Measurements from ENCODE around the gene UNG. TPM values are rescaled to one million over a fixed set of nuclear protein-coding genes. Genes with fewer than 3 reads are reported as not detected.
"Not testable (repeated sequence)": the region's sequence is repeated elsewhere in the genome, so short reads cannot be mapped to it uniquely, and the experiment has no call there.

UNG gene
- total and polyA plus RNA-seq, 5 donors from 2014 or later: 8.9 to 42.2 (median 33.0) TPM

DNA sequence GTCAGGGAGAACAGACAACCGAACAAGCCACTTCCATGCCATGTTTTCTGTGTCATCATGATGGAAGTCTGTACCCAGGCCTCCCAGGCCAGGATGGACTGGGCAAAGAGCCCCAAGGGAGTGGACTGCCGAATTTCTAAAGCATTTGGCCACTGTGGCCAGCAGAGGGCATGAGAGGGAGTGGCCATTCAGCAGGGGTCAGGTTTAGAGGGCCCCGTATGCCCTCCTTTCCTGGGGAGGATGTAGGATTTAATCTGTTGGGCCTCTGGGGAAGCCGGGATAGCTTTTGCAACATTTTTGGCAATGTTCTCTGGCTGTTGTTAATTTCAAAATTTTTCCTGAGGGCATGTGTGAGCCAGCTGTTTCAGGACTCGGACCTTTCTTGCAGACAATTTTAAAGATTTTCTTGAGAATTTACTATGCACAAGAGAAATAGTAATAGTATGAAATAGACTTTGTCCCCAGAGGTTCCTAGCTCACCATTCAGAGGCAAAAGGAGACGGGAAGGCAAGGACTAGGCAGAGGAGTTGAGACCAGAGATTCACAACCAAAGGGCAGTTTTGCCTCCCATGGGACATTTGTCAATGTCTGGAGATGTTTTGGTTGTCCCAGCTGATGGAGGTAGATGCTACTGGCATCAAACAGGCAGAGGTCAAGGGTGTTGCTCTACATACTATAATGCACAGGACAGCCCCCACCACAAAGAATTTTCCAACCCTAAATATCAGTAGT, 37.0 kb downstream of the UNG start:
- no peaks in the 10 kb centered on the region for H3K27me3 ChIP-seq (ENCODE audit: control insufficient read depth, insufficient read depth, low read length)
- H3K9me3 Mint-ChIP-seq: peaks cover 0 to 6% (median 0%) of the 10 kb centered on the region in 7 donors
- no peak for ATAC-seq (ENCODE audit: low read depth in 2 of 2)
- no peaks in the 10 kb centered on the region for H3K4me1 ChIP-seq (ENCODE audit: control insufficient read depth, insufficient read depth, low read length, poor library complexity, severe bottlenecking)
- peaks cover 9% of the 10 kb centered on the region for H3K27me3 Mint-ChIP-seq
- H3K27ac Mint-ChIP-seq: no peak overlapping the region
- no peak overlapping the region for H3K4me3 Mint-ChIP-seq
- DNase-seq: no peak
- no peaks in the 10 kb centered on the region for H3K4me1 Mint-ChIP-seq
- no peak overlapping the region for H3K4me3 ChIP-seq (ENCODE audit: low read depth, low read length)
- H3K36me3 Mint-ChIP-seq: peaks cover 3% of the 10 kb centered on the region
- H3K27ac ChIP-seq (ENCODE audit: insufficient read depth, low read length, poor library complexity, severe bottlenecking): no peak overlapping the region
- H3K36me3 ChIP-seq (ENCODE audit: control insufficient read depth, insufficient read depth, low read length): no peaks in the 10 kb centered on the region
- H3K9me3 ChIP-seq (ENCODE audit: control insufficient read depth in 2 of 2, low read length in 2 of 2): peaks cover 0 to 3% of the 10 kb centered on the region in 2 experiments

- H3K9me3 ChIP-seq (ENCODE audit: control insufficient read depth in 2 of 2, low read length in 2 of 2): peaks cover 0 to 3% of the 10 kb centered on the region in 2 experiments
- H3K4me1 Mint-ChIP-seq: no peaks in the 10 kb centered on the region
- no peak for DNase-seq
- no peaks in the 10 kb centered on the region for H3K36me3 Mint-ChIP-seq
- H3K27ac Mint-ChIP-seq: no peak overlapping the region
- no peak overlapping the region for H3K4me3 ChIP-seq (ENCODE audit: low read depth, low read length)
- H3K27me3 ChIP-seq (ENCODE audit: control insufficient read depth, insufficient read depth, low read length): no peaks in the 10 kb centered on the region
- H3K27ac ChIP-seq (ENCODE audit: insufficient read depth, low read length, poor library complexity, severe bottlenecking): no peak overlapping the region
- no peak overlapping the region for H3K4me3 Mint-ChIP-seq
- peaks cover 4% of the 10 kb centered on the region for H3K27me3 Mint-ChIP-seq
- no peak for ATAC-seq (ENCODE audit: low read depth in 2 of 2)
- H3K4me1 ChIP-seq (ENCODE audit: control insufficient read depth, insufficient read depth, low read length, poor library complexity, severe bottlenecking): no peaks in the 10 kb centered on the region
- peaks cover 0 to 6% (median 0%) of the 10 kb centered on the region in 7 donors for H3K9me3 Mint-ChIP-seq
- H3K36me3 ChIP-seq (ENCODE audit: control insufficient read depth, insufficient read depth, low read length): no peaks in the 10 kb centered on the region
Measured at GRCh38 chr12:109137055-109137454, 39.7 kb downstream of the UNG start.

GRCh38 chr12:109139360-109139759, 42.0 kb downstream of the UNG start:
- DNase-seq: no peak
- Mint-ChIP-seq H3K36me3 (no peaks in the 10 kb centered on the region), H3K4me3 (no peak overlapping the region), H3K27ac (no peak overlapping the region), H3K27me3 (peaks cover 4% of the 10 kb centered on the region), H3K4me1 (peaks cover 0 to 5% (median 4%) of the 10 kb centered on the region in 4 donors), H3K9me3 (peaks cover 0 to 6% (median 0%) of the 10 kb centered on the region in 7 donors)
- no peak overlapping the region for H3K27ac ChIP-seq (ENCODE audit: insufficient read depth, low read length, poor library complexity, severe bottlenecking)
- no peak overlapping the region for H3K4me3 ChIP-seq (ENCODE audit: low read depth, low read length)
- H3K27me3 ChIP-seq (ENCODE audit: control insufficient read depth, insufficient read depth, low read length): no peaks in the 10 kb centered on the region
- no peaks in the 10 kb centered on the region for H3K36me3 ChIP-seq (ENCODE audit: control insufficient read depth, insufficient read depth, low read length)
- ATAC-seq (ENCODE audit: low read depth in 2 of 2): no peak
- peaks cover 0 to 3% of the 10 kb centered on the region in 2 experiments for H3K9me3 ChIP-seq (ENCODE audit: control insufficient read depth in 2 of 2, low read length in 2 of 2)
- H3K4me1 ChIP-seq (ENCODE audit: control insufficient read depth, insufficient read depth, low read length, poor library complexity, severe bottlenecking): no peaks in the 10 kb centered on the region

DNA sequence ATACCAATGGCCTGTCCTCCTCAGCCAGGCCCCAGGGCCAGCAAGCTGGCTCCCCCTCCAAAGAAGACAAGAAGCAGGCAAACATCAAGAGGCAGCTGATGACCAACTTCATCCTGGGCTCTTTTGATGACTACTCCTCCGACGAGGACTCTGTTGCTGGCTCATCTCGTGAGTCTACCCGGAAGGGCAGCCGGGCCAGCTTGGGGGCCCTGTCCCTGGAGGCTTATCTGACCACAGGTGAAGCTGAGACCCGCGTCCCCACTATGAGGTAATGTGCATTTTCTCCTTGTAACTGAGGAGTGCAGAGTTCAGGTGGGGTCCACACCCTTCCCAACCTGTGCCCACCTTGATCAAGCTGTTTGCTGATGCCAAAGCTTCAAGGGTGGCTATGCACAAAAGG, 42.4 kb downstream of the UNG start:
- Histone ChIP-seq H3K27me3 (ENCODE audit: control insufficient read depth, insufficient read depth, low read length) (no peaks in the 10 kb centered on the region), H3K9me3 (ENCODE audit: control insufficient read depth in 2 of 2, low read length in 2 of 2) (peaks cover 0 to 3% of the 10 kb centered on the region in 2 experiments), H3K36me3 (ENCODE audit: control insufficient read depth, insufficient read depth, low read length) (no peaks in the 10 kb centered on the region), H3K27ac (ENCODE audit: insufficient read depth, low read length, poor library complexity, severe bottlenecking) (no peak overlapping the region), H3K4me1 (ENCODE audit: control insufficient read depth, insufficient read depth, low read length, poor library complexity, severe bottlenecking) (no peaks in the 10 kb centered on the region), H3K4me3 (ENCODE audit: low read depth, low read length) (no peak overlapping the region)
- ATAC-seq (ENCODE audit: low read depth in 2 of 2) (no peak), DNase-seq (no peak)
- Mint-ChIP-seq H3K27me3 (peaks cover 4% of the 10 kb centered on the region), H3K9me3 (peaks cover 0 to 6% (median 0%) of the 10 kb centered on the region in 7 donors), H3K27ac (no peak overlapping the region), H3K4me1 (peaks cover 0 to 5% (median 4%) of the 10 kb centered on the region in 4 donors), H3K4me3 (no peak overlapping the region), H3K36me3 (no peaks in the 10 kb centered on the region)

DNA sequence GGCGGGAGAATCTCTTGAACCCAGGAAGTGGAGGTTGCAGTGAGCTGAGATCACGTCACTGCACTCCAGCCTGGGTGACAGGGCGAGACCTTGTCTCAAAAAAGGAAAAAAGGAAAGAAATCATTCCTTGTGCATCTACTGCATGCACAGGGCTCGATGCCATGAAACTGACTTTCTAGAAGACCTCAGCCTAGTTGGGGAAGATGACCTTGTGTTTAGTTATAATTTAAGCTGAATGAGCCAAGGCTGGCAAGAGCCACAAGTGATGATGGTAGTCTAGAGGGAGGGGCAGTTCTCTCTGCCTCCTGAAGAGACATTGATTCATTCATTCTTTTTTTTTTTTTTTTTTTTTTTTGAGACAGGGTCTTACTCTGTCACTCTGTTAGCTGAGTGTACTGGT, 43.2 kb downstream of the UNG start:
- DNase-seq (no peak), ATAC-seq (ENCODE audit: low read depth in 2 of 2) (no peak)
- H3K4me1 ChIP-seq (ENCODE audit: control insufficient read depth, insufficient read depth, low read length, poor library complexity, severe bottlenecking): no peaks in the 10 kb centered on the region
- peaks cover 0 to 6% (median 0%) of the 10 kb centered on the region in 7 donors for H3K9me3 Mint-ChIP-seq
- peaks cover 0 to 3% of the 10 kb centered on the region in 2 experiments for H3K9me3 ChIP-seq (ENCODE audit: control insufficient read depth in 2 of 2, low read length in 2 of 2)
- H3K4me3 ChIP-seq (ENCODE audit: low read depth, low read length): no peak overlapping the region
- peaks cover 4% of the 10 kb centered on the region for H3K27me3 Mint-ChIP-seq
- H3K27me3 ChIP-seq (ENCODE audit: control insufficient read depth, insufficient read depth, low read length): no peaks in the 10 kb centered on the region
- no peak overlapping the region for H3K27ac Mint-ChIP-seq
- H3K36me3 ChIP-seq (ENCODE audit: control insufficient read depth, insufficient read depth, low read length): no peaks in the 10 kb centered on the region
- H3K4me1 Mint-ChIP-seq: peaks cover 0 to 5% (median 4%) of the 10 kb centered on the region in 4 donors
- no peak overlapping the region for H3K27ac ChIP-seq (ENCODE audit: insufficient read depth, low read length, poor library complexity, severe bottlenecking)
- H3K36me3 Mint-ChIP-seq: no peaks in the 10 kb centered on the region
- no peak overlapping the region for H3K4me3 Mint-ChIP-seq

DNA sequence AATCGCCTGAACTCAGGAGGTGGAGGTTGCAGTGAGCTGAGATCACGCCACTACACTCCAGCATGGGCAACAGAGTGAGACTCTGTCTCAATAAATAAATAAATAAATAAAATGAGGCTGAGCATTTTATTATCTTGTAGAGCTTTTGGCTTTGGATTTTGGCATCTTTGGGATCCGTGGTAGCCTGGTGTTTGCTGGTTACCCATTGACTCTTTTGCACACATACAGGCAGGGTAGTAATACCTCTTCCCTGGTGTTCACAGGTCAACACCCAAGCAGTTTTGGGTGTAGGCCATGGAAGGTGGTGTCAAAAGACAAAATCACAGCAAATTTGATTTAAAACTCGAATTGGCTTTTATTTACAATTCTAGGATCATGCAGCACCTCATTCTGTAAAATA, 46.8 kb downstream of the UNG start:
- Mint-ChIP-seq H3K4me3 (no peak overlapping the region), H3K9me3 (no peaks in the 10 kb centered on the region), H3K27me3 (peaks cover 8% of the 10 kb centered on the region), H3K4me1 (peaks cover 0 to 5% (median 4%) of the 10 kb centered on the region in 4 donors), H3K36me3 (no peaks in the 10 kb centered on the region), H3K27ac (no peak overlapping the region)
- Histone ChIP-seq H3K27ac (ENCODE audit: insufficient read depth, low read length, poor library complexity, severe bottlenecking) (no peak overlapping the region), H3K9me3 (ENCODE audit: control insufficient read depth in 2 of 2, low read length in 2 of 2) (no peaks in the 10 kb centered on the region), H3K36me3 (ENCODE audit: control insufficient read depth, insufficient read depth, low read length) (no peaks in the 10 kb centered on the region), H3K27me3 (ENCODE audit: control insufficient read depth, insufficient read depth, low read length) (no peaks in the 10 kb centered on the region), H3K4me3 (ENCODE audit: low read depth, low read length) (no peak overlapping the region), H3K4me1 (ENCODE audit: control insufficient read depth, insufficient read depth, low read length, poor library complexity, severe bottlenecking) (no peaks in the 10 kb centered on the region)
- DNase-seq (no peak), ATAC-seq (ENCODE audit: low read depth in 2 of 2) (no peak)

- H3K27me3 Mint-ChIP-seq: peaks cover 13% of the 10 kb centered on the region
- H3K4me1 Mint-ChIP-seq; H3K4me3 ChIP-seq (ENCODE audit: low read depth, low read length); H3K27me3 ChIP-seq (ENCODE audit: control insufficient read depth, insufficient read depth, low read length); H3K36me3 ChIP-seq (ENCODE audit: control insufficient read depth, insufficient read depth, low read length); DNase-seq; ATAC-seq (ENCODE audit: low read depth in 2 of 2); H3K4me3 Mint-ChIP-seq; H3K9me3 ChIP-seq (ENCODE audit: control insufficient read depth in 2 of 2, low read length in 2 of 2); H3K4me1 ChIP-seq (ENCODE audit: control insufficient read depth, insufficient read depth, low read length, poor library complexity, severe bottlenecking); H3K9me3 Mint-ChIP-seq; H3K27ac Mint-ChIP-seq; H3K27ac ChIP-seq (ENCODE audit: insufficient read depth, low read length, poor library complexity, severe bottlenecking); H3K36me3 Mint-ChIP-seq: not testable (repeated sequence)
Measured at GRCh38 chr12:109147126-109147525, 49.7 kb downstream of the UNG start.

GRCh38 chr12:109147954-109148353, 50.6 kb downstream of the UNG start:
- Mint-ChIP-seq H3K27ac (no peak overlapping the region), H3K27me3 (peaks cover 15% of the 10 kb centered on the region), H3K9me3 (no peaks in the 10 kb centered on the region), H3K4me3 (no peak overlapping the region), H3K36me3 (peaks cover 4% of the 10 kb centered on the region), H3K4me1 (peaks cover under 1 to 6% (median under 1%) of the 10 kb centered on the region in 4 donors)
- no peaks in the 10 kb centered on the region for H3K36me3 ChIP-seq (ENCODE audit: control insufficient read depth, insufficient read depth, low read length)
- no peaks in the 10 kb centered on the region for H3K9me3 ChIP-seq (ENCODE audit: control insufficient read depth in 2 of 2, low read length in 2 of 2)
- peaks cover 2% of the 10 kb centered on the region for H3K27me3 ChIP-seq (ENCODE audit: control insufficient read depth, insufficient read depth, low read length)
- no peak overlapping the region for H3K4me3 ChIP-seq (ENCODE audit: low read depth, low read length)
- no peak overlapping the region for H3K27ac ChIP-seq (ENCODE audit: insufficient read depth, low read length, poor library complexity, severe bottlenecking)
- ATAC-seq (ENCODE audit: low read depth in 2 of 2) (no peak), DNase-seq (no peak)
- H3K4me1 ChIP-seq (ENCODE audit: control insufficient read depth, insufficient read depth, low read length, poor library complexity, severe bottlenecking): no peaks in the 10 kb centered on the region
